K562 (cell line): ENCODE results near the gene TEDC1. TPM values are rescaled to one million over a fixed set of nuclear protein-coding genes. Genes with fewer than 3 reads are reported as not detected.

Source experiments
- ATAC-seq: fragments of 200-7000 bp; cut with Tn5 transposase; 3 replicates; pipeline ENCODE4 v1.9.1; 2020; ENCODE audit warnings: moderate library complexity
- BruUV-seq: library from RNA; stranded (reverse); fragments of 400-500 nt; replicated peaks from 2 replicates; lab custom pipeline; 2021; lab: Mats Ljungman, UMichigan
- CTCF ChIA-PET: fragments of 300-600 bp; formaldehyde crosslinking; extraction: SDS; loops from one replicate; lab custom pipeline; 2021; ENCODE audit warnings: low intra/inter-chr PET ratio; lab: Yijun Ruan, JAX
- POLR2A ChIA-PET: fragments of 300-600, 350-650 bp; sonication (Branson Sonifier 250); formaldehyde crosslinking; extraction: SDS; loops from one replicate; lab custom pipeline; 2021; ENCODE audit warnings: antibody characterized with exemption, inconsistent platforms; lab: Yijun Ruan, JAX
- DNase-seq, 4 experiments: peaks; one replicate each; pipeline versions ENCODE4 v3.0.0 to v3.0.0-alpha.2; 2011 to 2018; ENCODE audit warnings: low spot score in 3 of 4, mixed read lengths in 3 of 4; ENCODE audit errors: extremely low read depth in 1 of 4
- FAIRE-seq: peaks from 2 replicates; lab custom pipeline; 2011; peaks lifted over from hg19 to GRCh38; lab: Jason Lieb, UNC
- H2AFZ ChIP-seq: 2 replicates; pipeline ENCODE4 v1.6.0; 2011; ENCODE audit warnings: low read depth, low read length, control low read depth, inconsistent platforms
- H3K27ac ChIP-seq: fragments of 200-600 bp; 3 replicates; pipeline ENCODE4 v1.8.0; 2011; ENCODE audit warnings: low read depth, mild to moderate bottlenecking, control low read depth, inconsistent platforms, low read length, moderate library complexity, mixed read lengths; ENCODE audit errors: extremely low read depth
- H3K27me3 ChIP-seq, 2 experiments: fragments of 300-600 bp in 1 of 2; 2 replicates in 1 of 2; 3 replicates in 1 of 2; pipeline versions ENCODE4 v1.6.0 to v1.8.0; 2011; ENCODE audit warnings: inconsistent platforms in 2 of 2, low read length in 2 of 2, mild to moderate bottlenecking in 1 of 2, mixed read lengths in 1 of 2, moderate library complexity in 1 of 2; ENCODE audit not compliant: control insufficient read depth in 2 of 2, insufficient read depth in 2 of 2
- H3K36me3 ChIP-seq: fragments of 300-600 bp; 3 replicates; pipeline ENCODE4 v1.8.0; 2011; ENCODE audit warnings: mild to moderate bottlenecking, low read length, inconsistent platforms; ENCODE audit not compliant: control insufficient read depth, insufficient read depth
- H3K4me1 ChIP-seq, 2 experiments: fragments of 200-600 bp in 1 of 2; replicated peaks in 1 of 2; 2 replicates in 1 of 2; 3 replicates in 1 of 2; pipeline versions ENCODE4 v1.5.1 to v1.8.0; 2011; ENCODE audit warnings: inconsistent platforms in 2 of 2, low read length in 2 of 2, mild to moderate bottlenecking in 1 of 2, mixed read lengths in 1 of 2, moderate library complexity in 1 of 2; ENCODE audit not compliant: control insufficient read depth in 2 of 2, insufficient read depth in 2 of 2
- H3K4me2 ChIP-seq: 2 replicates; pipeline ENCODE4 v1.6.1; 2011; ENCODE audit warnings: low read length, control low read depth, inconsistent platforms, mixed read lengths; ENCODE audit not compliant: insufficient read depth
- H3K4me3 ChIP-seq: fragments of 200-600 bp; sonication (generic), shearing (Covaris generic); 2 replicates; pipeline ENCODE4 v1.5.1; 2016; ENCODE audit warnings: control low read depth, inconsistent platforms
- H3K79me2 ChIP-seq: fragments of 200-600 bp; 3 replicates; pipeline ENCODE4 v1.8.0; 2011; ENCODE audit warnings: low read length, inconsistent platforms; ENCODE audit not compliant: control insufficient read depth, insufficient read depth
- H3K9ac ChIP-seq, 2 experiments: 2 replicates each; pipeline versions ENCODE4 v1.6.0 to v1.6.1; 2011; ENCODE audit warnings: low read depth in 2 of 2, low read length in 2 of 2, control low read depth in 1 of 2, inconsistent platforms in 1 of 2, mild to moderate bottlenecking in 1 of 2, mixed read lengths in 1 of 2; ENCODE audit not compliant: insufficient read depth in 1 of 2
- H3K9me1 ChIP-seq: one replicate; pipeline ENCODE4 v1.6.0; 2011; ENCODE audit warnings: inconsistent platforms, mild to moderate bottlenecking, low read length, moderate library complexity; ENCODE audit not compliant: control insufficient read depth, insufficient read depth
- H3K9me3 ChIP-seq: replicated peaks from 2 replicates; pipeline ENCODE4 v1.5.1; 2011; ENCODE audit warnings: low read depth, low read length, inconsistent platforms; ENCODE audit not compliant: control insufficient read depth, insufficient read depth
- H4K20me1 ChIP-seq: replicated peaks from 2 replicates; pipeline ENCODE4 v1.6.1; 2011; ENCODE audit warnings: low read length, inconsistent platforms, mixed read lengths; ENCODE audit not compliant: control insufficient read depth, insufficient read depth
- DPF2 ChIP-seq: fragments of 450-650 bp; IDR thresholded peaks from 2 replicates; pipeline ENCODE4 v1.6.1; 2016
- MAFF ChIP-seq: IDR thresholded peaks from 2 replicates; pipeline ENCODE4 v1.6.1; 2012; ENCODE audit warnings: low read length, improper control_type of control experiment
- POLR2G ChIP-seq: fragments of 200-400 bp; formaldehyde crosslinking; IDR thresholded peaks from 2 replicates; pipeline ENCODE4 v1.6.1; 2017; ENCODE audit warnings: low read depth, mild to moderate bottlenecking, antibody characterized with exemption, low read length, moderate library complexity
- TAF7 ChIP-seq: fragments of 450-650 bp; IDR thresholded peaks from 2 replicates; pipeline ENCODE4 v1.6.1; 2016; ENCODE audit warnings: missing genetic modification characterization, missing compliant biosample characterization
- ZNF316 ChIP-seq: fragments of 450-650 bp; IDR thresholded peaks from 2 replicates; pipeline ENCODE4 v1.6.1; 2016
- WGBS: fragments of 100-300 bp; shearing (Covaris generic); methylation state at CpG from one replicate; pipeline ENCODE4 v1.1.6; 2016; ENCODE audit warnings: low coverage, mixed read lengths; ENCODE audit not compliant: insufficient coverage; ENCODE audit errors: missing lambda C conversion rate; 5-methylcytosine and 5-hydroxymethylcytosine counted together
- in situ Hi-C: fragments of 300-500 bp; cut with MboI; formaldehyde crosslinking; loops from 4 replicates; pipeline ENCODE4 v1.15.0; 2018; ENCODE audit warnings: inconsistent platforms, mixed read lengths
- intact Hi-C: fragments of 100-400 bp; cut with micrococcal nuclease; formaldehyde crosslinking; loops from 2 replicates; pipeline ENCODE4 v1.14.2; 2022
- polyA plus RNA-seq, 8 experiments: library from polyadenylated mRNA; depleted of rRNA in 4 of 8; stranded (reverse) in 5 of 8; unstranded in 3 of 8; fragments of >200 nt; fragmentation: Nextera tagmentation in 2 of 8; fragmentation: Illumina TruSeq in 1 of 8; extraction: Ambion mirVana in 2 of 8; extraction: Trizol in 1 of 8; gene quantifications; 2 replicates each; pipeline versions ENCODE4 v1.2.1 to v1.2.3, GENCODE V29; 2011 to 2014; ENCODE audit warnings: inconsistent platforms in 1 of 8, missing spikeins in 1 of 8
- total RNA-seq, 7 experiments: library from RNA; depleted of rRNA in 6 of 7; stranded (reverse); fragments of >200 nt in 6 of 7; fragmentation: Illumina TruSeq in 2 of 7; extraction: Trizol in 2 of 7; gene quantifications; 2 replicates each; pipeline versions ENCODE4 v1.2.1 to v1.2.3, GENCODE V29; 2011 to 2021; ENCODE audit warnings: low replicate concordance in 1 of 7
- TF ChIP-seq, protein P1 (sequence below): sonication (generic); formaldehyde crosslinking; IDR thresholded peaks from 2 replicates; pipeline ENCODE4 v1.8.1; 2023; ENCODE audit warnings: mild to moderate bottlenecking, missing genetic modification reagents
- TF ChIP-seq, protein P2 (sequence below), 2 experiments: fragments of 450-650 bp in 1 of 2; IDR thresholded peaks; 2 replicates each; pipeline ENCODE4 v1.6.1; 2011 to 2017; ENCODE audit warnings: low read depth in 2 of 2, antibody characterized with exemption in 1 of 2, borderline replicate concordance in 1 of 2, low read length in 1 of 2, mild to moderate bottlenecking in 1 of 2, mixed read lengths in 1 of 2; ENCODE audit not compliant: control insufficient read depth in 1 of 2
- TF ChIP-seq, protein P3 (sequence below): IDR thresholded peaks from 2 replicates; pipeline ENCODE4 v1.6.1; 2012; ENCODE audit warnings: low read depth, low read length, improper control_type of control experiment, borderline replicate concordance

TEDC1 gene
- total and polyA plus RNA-seq, 9 of the 15 experiments (the other 6 are each of a cell fraction or from before 2014, with no cell fraction given): 0.21 to 28.3 (median 5.9) TPM

DNA sequence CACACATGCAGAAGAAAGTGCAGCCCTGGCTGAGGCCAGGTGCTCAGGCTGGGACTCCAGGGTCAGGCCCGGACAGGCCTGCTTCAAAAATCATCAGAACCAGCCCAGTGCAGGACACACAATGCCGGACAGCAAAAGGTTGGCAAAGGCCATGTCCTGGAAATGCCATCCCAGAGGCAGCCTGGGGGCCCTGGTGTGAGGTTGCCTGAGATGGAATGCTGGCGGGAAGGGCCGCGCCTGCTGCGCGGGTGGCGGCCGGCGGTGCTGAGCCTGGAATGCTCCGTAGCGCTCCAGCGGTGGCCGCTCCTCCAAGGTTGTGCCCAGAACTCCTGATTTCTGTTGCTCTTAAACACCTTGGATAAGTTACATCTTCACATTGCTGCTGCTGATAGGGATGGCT lies 38.1 kb upstream of the TEDC1 start:
- Histone ChIP-seq H3K27ac (no peak overlapping the region), H3K9me3 (no peaks in the 10 kb centered on the region), H3K4me3 (no peak overlapping the region), H3K36me3 (peaks cover 76% of the 10 kb centered on the region; the same call in 1 of the 3 replicates), H3K4me2 (no peak overlapping the region), H3K9me1 (no peaks in the 10 kb centered on the region), H3K9ac (no peak overlapping the region), H3K4me1 (peaks cover 0 to 29% of the 10 kb centered on the region in 2 experiments; a peak in 2 of 5 replicates), H3K27me3 (no peaks in the 10 kb centered on the region), H2AFZ (no peak overlapping the region), H4K20me1 (no peaks in the 10 kb centered on the region), H3K79me2 (0 out of 3 replicates have a peak, but pooled peaks cover 5% of the 10 kb centered on the region)
- POLR2A ChIA-PET: no interaction called here
- FAIRE-seq (no peak), ATAC-seq (no peak), DNase-seq (no peak)
- intact Hi-C loops: no loop called here
- in situ Hi-C loops: no loop called here
- BruUV-seq: no TSS peak
- CTCF ChIA-PET: no interaction called here
- 50% methylated on average over 2 of the region's 14 CpGs for WGBS
- TF ChIP-seq, protein P1, sequence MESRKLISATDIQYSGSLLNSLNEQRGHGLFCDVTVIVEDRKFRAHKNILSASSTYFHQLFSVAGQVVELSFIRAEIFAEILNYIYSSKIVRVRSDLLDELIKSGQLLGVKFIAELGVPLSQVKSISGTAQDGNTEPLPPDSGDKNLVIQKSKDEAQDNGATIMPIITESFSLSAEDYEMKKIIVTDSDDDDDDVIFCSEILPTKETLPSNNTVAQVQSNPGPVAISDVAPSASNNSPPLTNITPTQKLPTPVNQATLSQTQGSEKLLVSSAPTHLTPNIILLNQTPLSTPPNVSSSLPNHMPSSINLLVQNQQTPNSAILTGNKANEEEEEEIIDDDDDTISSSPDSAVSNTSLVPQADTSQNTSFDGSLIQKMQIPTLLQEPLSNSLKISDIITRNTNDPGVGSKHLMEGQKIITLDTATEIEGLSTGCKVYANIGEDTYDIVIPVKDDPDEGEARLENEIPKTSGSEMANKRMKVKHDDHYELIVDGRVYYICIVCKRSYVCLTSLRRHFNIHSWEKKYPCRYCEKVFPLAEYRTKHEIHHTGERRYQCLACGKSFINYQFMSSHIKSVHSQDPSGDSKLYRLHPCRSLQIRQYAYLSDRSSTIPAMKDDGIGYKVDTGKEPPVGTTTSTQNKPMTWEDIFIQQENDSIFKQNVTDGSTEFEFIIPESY (CRISPR knock-in tag): peak; percentile 64; the same call in 1 of the 2 replicates
- TF ChIP-seq MAFF: no peak

DNA sequence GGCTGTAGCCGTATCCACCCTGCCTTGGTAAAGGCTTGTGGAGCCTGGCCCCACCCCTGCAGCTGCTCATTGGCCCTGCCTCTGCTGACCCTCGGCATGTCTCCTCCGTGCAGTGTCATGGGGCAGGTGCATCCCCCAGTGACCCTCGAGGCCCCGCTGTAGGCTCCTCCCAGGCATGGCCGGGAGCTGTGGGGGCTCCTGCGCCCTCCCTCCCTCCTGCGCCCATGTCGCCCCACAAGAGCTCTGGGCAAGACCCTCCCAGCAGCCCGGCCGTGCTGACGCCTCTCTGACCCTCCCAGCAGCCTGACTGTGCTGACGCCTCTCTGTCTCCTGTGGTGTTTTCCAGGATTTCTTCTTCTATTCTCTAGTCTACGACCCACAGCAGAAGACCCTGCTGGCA lies 37.2 kb upstream of the TEDC1 start:
- WGBS: 100% methylated on average over 3 of the region's 14 CpGs
- TF ChIP-seq TAF7 (tag) (no peak), ZNF316 (no peak), POLR2G (peak; percentile 50; the same call in 1 of the 2 replicates), DPF2 (no peak)
- TF ChIP-seq, protein P2, sequence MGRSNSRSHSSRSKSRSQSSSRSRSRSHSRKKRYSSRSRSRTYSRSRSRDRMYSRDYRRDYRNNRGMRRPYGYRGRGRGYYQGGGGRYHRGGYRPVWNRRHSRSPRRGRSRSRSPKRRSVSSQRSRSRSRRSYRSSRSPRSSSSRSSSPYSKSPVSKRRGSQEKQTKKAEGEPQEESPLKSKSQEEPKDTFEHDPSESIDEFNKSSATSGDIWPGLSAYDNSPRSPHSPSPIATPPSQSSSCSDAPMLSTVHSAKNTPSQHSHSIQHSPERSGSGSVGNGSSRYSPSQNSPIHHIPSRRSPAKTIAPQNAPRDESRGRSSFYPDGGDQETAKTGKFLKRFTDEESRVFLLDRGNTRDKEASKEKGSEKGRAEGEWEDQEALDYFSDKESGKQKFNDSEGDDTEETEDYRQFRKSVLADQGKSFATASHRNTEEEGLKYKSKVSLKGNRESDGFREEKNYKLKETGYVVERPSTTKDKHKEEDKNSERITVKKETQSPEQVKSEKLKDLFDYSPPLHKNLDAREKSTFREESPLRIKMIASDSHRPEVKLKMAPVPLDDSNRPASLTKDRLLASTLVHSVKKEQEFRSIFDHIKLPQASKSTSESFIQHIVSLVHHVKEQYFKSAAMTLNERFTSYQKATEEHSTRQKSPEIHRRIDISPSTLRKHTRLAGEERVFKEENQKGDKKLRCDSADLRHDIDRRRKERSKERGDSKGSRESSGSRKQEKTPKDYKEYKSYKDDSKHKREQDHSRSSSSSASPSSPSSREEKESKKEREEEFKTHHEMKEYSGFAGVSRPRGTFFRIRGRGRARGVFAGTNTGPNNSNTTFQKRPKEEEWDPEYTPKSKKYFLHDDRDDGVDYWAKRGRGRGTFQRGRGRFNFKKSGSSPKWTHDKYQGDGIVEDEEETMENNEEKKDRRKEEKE (IDR thresholded peaks at IDR 0.05; ENCODE audit: borderline replicate concordance in 1 of 2, control insufficient read depth in 1 of 2, low read depth in 2 of 2, low read length in 1 of 2): no peak
- TF ChIP-seq, protein P3, sequence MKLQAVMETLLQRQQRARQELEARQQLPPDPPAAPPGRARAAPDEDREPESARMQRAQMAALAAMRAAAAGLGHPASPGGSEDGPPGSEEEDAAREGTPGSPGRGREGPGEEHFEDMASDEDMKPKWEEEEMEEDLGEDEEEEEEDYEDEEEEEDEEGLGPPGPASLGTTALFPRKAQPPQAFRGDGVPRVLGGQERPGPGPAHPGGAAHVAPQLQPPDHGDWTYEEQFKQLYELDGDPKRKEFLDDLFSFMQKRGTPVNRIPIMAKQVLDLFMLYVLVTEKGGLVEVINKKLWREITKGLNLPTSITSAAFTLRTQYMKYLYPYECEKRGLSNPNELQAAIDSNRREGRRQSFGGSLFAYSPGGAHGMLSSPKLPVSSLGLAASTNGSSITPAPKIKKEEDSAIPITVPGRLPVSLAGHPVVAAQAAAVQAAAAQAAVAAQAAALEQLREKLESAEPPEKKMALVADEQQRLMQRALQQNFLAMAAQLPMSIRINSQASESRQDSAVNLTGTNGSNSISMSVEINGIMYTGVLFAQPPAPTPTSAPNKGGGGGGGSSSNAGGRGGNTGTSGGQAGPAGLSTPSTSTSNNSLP: no peak

More for the DNA sequence above, 37.2 kb upstream of the TEDC1 start:
- POLR2A ChIA-PET: no interaction called here
- Histone ChIP-seq H3K9me3 (no peaks in the 10 kb centered on the region), H3K9me1 (no peaks in the 10 kb centered on the region), H3K79me2 (no peaks in the 10 kb centered on the region), H2AFZ (no peak overlapping the region), H3K4me3 (no peak overlapping the region), H3K27ac (no peak overlapping the region), H3K9ac (no peak overlapping the region), H4K20me1 (no peaks in the 10 kb centered on the region), H3K27me3 (no peaks in the 10 kb centered on the region), H3K36me3 (peaks cover 74% of the 10 kb centered on the region; the same call in 1 of the 3 replicates), H3K4me2 (no peak overlapping the region), H3K4me1 (peaks cover 0 to 20% of the 10 kb centered on the region in 2 experiments; a peak in 2 of 5 replicates)
- BruUV-seq: no TSS peak
- intact Hi-C loops (no loop called here), in situ Hi-C loops (no loop called here)
- DNase-seq (no peak), FAIRE-seq (no peak), ATAC-seq (no peak)
- CTCF ChIA-PET: no interaction called here
